Neural progenitor cell (in vitro differentiated cells): ENCODE measurements around the gene NDUFS2. TPM values are rescaled to one million over a fixed set of nuclear protein-coding genes. Genes with fewer than 3 reads are reported as not detected.
A peak's percentile ranks its signal among the peaks of the same experiment; 100 is the strongest.

ENCODE experiments used
- DNase-seq: peaks from one replicate; pipeline ENCODE4 v3.0.0-alpha.2; 2016; ENCODE audit warnings: low spot score
- H2AFZ ChIP-seq: fragments of 200-600 bp; sonication (generic); replicated peaks from 2 replicates; pipeline ENCODE4 v1.6.1; 2016; ENCODE audit warnings: antibody characterized with exemption
- H3F3A ChIP-seq: fragments of 200-600 bp; sonication (generic); 2 replicates; pipeline ENCODE4 v1.6.1; 2016; ENCODE audit warnings: antibody characterized with exemption, low read depth
- H3K27ac ChIP-seq: fragments of 200-600 bp; sonication (generic); 2 replicates; pipeline ENCODE4 v1.5.1; 2016; ENCODE audit warnings: mild to moderate bottlenecking
- H3K27me3 ChIP-seq: fragments of 200-600 bp; sonication (generic); 2 replicates; pipeline ENCODE4 v1.6.1; 2016; ENCODE audit warnings: mild to moderate bottlenecking, moderate library complexity
- H3K36me3 ChIP-seq: fragments of 200-600 bp; sonication (generic); 2 replicates; pipeline ENCODE4 v1.5.1; 2016
- H3K4me1 ChIP-seq: fragments of 200-600 bp; sonication (generic); 2 replicates; pipeline ENCODE4 v1.6.1; 2016; ENCODE audit warnings: mixed run types
- H3K4me2 ChIP-seq: fragments of 200-600 bp; sonication (generic); 2 replicates; pipeline ENCODE4 v1.6.1; 2016
- H3K4me3 ChIP-seq: fragments of 200-600 bp; sonication (generic); 2 replicates; pipeline ENCODE4 v1.5.1; 2016
- H3K79me2 ChIP-seq: fragments of 200-600 bp; sonication (generic); 2 replicates; pipeline ENCODE4 v1.6.1; 2016; ENCODE audit warnings: low read depth
- H3K9ac ChIP-seq: fragments of 200-600 bp; sonication (generic); 2 replicates; pipeline ENCODE4 v1.6.1; 2016
- H3K9me3 ChIP-seq: fragments of 200-600 bp; sonication (generic); 2 replicates; pipeline ENCODE4 v1.5.1; 2016; ENCODE audit warnings: low read depth
- H4K20me1 ChIP-seq: fragments of 200-600 bp; sonication (generic); 2 replicates; pipeline ENCODE4 v1.6.1; 2016; ENCODE audit warnings: low read depth
- H3K27ac Mint-ChIP-seq: 3 replicates; pipeline ENCODE4 v1.8.0; 2021; ENCODE audit warnings: mixed read lengths
- H3K27me3 Mint-ChIP-seq: 2 replicates; pipeline ENCODE4 v1.8.0; 2022; ENCODE audit warnings: low read depth, mild to moderate bottlenecking, inconsistent platforms, moderate library complexity, mixed read lengths; ENCODE audit not compliant: insufficient read depth
- H3K36me3 Mint-ChIP-seq: 3 replicates; pipeline ENCODE4 v1.8.0; 2021; ENCODE audit warnings: mixed read lengths
- H3K4me1 Mint-ChIP-seq: 3 replicates; pipeline ENCODE4 v1.8.0; 2021; ENCODE audit warnings: mixed read lengths
- H3K4me3 Mint-ChIP-seq: 3 replicates; pipeline ENCODE4 v1.8.0; 2021; ENCODE audit warnings: mild to moderate bottlenecking, moderate library complexity, mixed read lengths
- H3K9me3 Mint-ChIP-seq: 3 replicates; pipeline ENCODE4 v1.8.0; 2020; ENCODE audit warnings: mixed read lengths
- EZH2 ChIP-seq: fragments of 200-600 bp; sonication (generic); IDR thresholded peaks from 2 replicates; pipeline ENCODE4 v1.6.1; 2017; ENCODE audit warnings: antibody characterized with exemption, mild to moderate bottlenecking, moderate library complexity
- EZH2phosphoT487 ChIP-seq: fragments of 200-600 bp; sonication (generic); IDR thresholded peaks from 2 replicates; pipeline ENCODE4 v1.6.1; 2017; ENCODE audit warnings: antibody characterized with exemption
- total RNA-seq: library from RNA; depleted of rRNA; stranded (reverse); fragments of >200 nt; gene quantifications from 2 replicates; pipeline ENCODE4 v1.2.3, GENCODE V29; 2015; ENCODE audit warnings: low replicate concordance
- TF ChIP-seq, protein P1 (sequence below): fragments of 200-600 bp; sonication (generic); IDR thresholded peaks from 2 replicates; pipeline ENCODE4 v1.5.1; 2017; ENCODE audit warnings: antibody characterized with exemption, mild to moderate bottlenecking

NDUFS2 gene
- total RNA-seq, 1 donor from 2014 or later = 107 TPM

- H3K4me1 Mint-ChIP-seq = peaks cover 25% of the 10 kb centered on the region
- peaks cover 5% of the 10 kb centered on the region for H4K20me1 ChIP-seq
- H3K4me1 ChIP-seq = peaks cover 11% of the 10 kb centered on the region
- H3K4me3 ChIP-seq = no peak overlapping the region
- TF ChIP-seq EZH2 = no peak
- no peak for TF ChIP-seq EZH2phosphoT487
- TF ChIP-seq, protein P1, sequence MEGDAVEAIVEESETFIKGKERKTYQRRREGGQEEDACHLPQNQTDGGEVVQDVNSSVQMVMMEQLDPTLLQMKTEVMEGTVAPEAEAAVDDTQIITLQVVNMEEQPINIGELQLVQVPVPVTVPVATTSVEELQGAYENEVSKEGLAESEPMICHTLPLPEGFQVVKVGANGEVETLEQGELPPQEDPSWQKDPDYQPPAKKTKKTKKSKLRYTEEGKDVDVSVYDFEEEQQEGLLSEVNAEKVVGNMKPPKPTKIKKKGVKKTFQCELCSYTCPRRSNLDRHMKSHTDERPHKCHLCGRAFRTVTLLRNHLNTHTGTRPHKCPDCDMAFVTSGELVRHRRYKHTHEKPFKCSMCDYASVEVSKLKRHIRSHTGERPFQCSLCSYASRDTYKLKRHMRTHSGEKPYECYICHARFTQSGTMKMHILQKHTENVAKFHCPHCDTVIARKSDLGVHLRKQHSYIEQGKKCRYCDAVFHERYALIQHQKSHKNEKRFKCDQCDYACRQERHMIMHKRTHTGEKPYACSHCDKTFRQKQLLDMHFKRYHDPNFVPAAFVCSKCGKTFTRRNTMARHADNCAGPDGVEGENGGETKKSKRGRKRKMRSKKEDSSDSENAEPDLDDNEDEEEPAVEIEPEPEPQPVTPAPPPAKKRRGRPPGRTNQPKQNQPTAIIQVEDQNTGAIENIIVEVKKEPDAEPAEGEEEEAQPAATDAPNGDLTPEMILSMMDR = no peak
- peaks cover 21% of the 10 kb centered on the region for H3F3A ChIP-seq
- H2AFZ ChIP-seq = no peak overlapping the region
- H3K27me3 Mint-ChIP-seq = peaks cover 6% of the 10 kb centered on the region
- no peak overlapping the region for H3K27ac ChIP-seq
- no peak overlapping the region for H3K4me2 ChIP-seq
- no peak overlapping the region for H3K9ac ChIP-seq
- peaks cover 24% of the 10 kb centered on the region for H3K36me3 Mint-ChIP-seq
- no peak for DNase-seq
- peaks cover 29% of the 10 kb centered on the region for H3K79me2 ChIP-seq
- no peaks in the 10 kb centered on the region for H3K9me3 ChIP-seq
- H3K9me3 Mint-ChIP-seq = no peaks in the 10 kb centered on the region
- no peak overlapping the region for H3K4me3 Mint-ChIP-seq
- peaks cover 21% of the 10 kb centered on the region for H3K36me3 ChIP-seq
- H3K27ac Mint-ChIP-seq = no peak overlapping the region
- no peaks in the 10 kb centered on the region for H3K27me3 ChIP-seq
Observed at GRCh38 chr1:161206411-161207140, 4.4 kb downstream of the NDUFS2 start.

- Histone ChIP-seq H3K27ac (no peak overlapping the region), H3K79me2 (peaks cover 29% of the 10 kb centered on the region), H3K36me3 (peaks cover 23% of the 10 kb centered on the region), H2AFZ (no peak overlapping the region), H3K9ac (no peak overlapping the region), H3K4me1 (peaks cover 8% of the 10 kb centered on the region), H3K4me2 (no peak overlapping the region), H3F3A (peaks cover 19% of the 10 kb centered on the region), H3K4me3 (no peak overlapping the region), H4K20me1 (peaks cover 5% of the 10 kb centered on the region), H3K27me3 (no peaks in the 10 kb centered on the region), H3K9me3 (no peaks in the 10 kb centered on the region)
- Mint-ChIP-seq H3K9me3 (no peaks in the 10 kb centered on the region), H3K36me3 (peaks cover 27% of the 10 kb centered on the region), H3K4me1 (peaks cover 19% of the 10 kb centered on the region), H3K27me3 (peaks cover 6% of the 10 kb centered on the region), H3K27ac (no peak overlapping the region), H3K4me3 (no peak overlapping the region)
- TF ChIP-seq EZH2 (no peak), EZH2phosphoT487 (no peak)
- TF ChIP-seq, protein P1 = no peak
- DNase-seq = no peak
Observed at GRCh38 chr1:161207173-161207572, 5.0 kb downstream of the NDUFS2 start.

DNA sequence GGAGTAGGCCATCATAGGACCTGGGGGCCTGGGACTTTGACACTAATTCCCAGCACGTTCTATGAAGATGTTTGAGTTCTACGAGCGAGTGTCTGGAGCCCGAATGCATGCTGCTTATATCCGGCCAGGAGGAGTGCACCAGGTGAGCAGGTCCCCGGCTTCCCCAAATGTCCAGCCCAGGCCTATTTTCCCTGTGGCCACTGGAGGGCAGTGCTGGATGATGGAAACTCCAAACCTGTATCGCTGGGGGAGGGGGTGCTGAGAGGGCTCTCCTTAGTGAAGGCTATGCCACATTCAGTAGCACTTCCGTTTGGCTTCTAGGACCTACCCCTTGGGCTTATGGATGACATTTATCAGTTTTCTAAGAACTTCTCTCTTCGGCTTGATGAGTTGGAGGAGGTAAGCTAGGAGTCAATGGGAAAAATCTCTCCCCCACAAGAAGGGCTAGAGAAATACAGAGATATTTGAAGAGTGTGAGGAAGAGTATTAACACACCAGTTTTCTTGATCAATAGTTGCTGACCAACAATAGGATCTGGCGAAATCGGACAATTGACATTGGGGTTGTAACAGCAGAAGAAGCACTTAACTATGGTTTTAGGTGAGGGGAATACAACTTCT is 7.7 kb downstream of the NDUFS2 start:
- Histone ChIP-seq H3K9me3 (no peaks in the 10 kb centered on the region), H4K20me1 (peaks cover 5% of the 10 kb centered on the region), H3K4me2 (no peak overlapping the region), H3K27me3 (no peaks in the 10 kb centered on the region), H3K9ac (no peak overlapping the region), H3K36me3 (peaks cover 13% of the 10 kb centered on the region), H3K4me1 (no peaks in the 10 kb centered on the region), H3K27ac (no peak overlapping the region), H3K79me2 (peaks cover 3% of the 10 kb centered on the region), H2AFZ (no peak overlapping the region), H3F3A (peaks cover 28% of the 10 kb centered on the region), H3K4me3 (no peak overlapping the region)
- Mint-ChIP-seq H3K27me3 (peaks cover 6% of the 10 kb centered on the region), H3K4me1 (peaks cover 5% of the 10 kb centered on the region), H3K36me3 (peaks cover 37% of the 10 kb centered on the region), H3K4me3 (no peak overlapping the region), H3K27ac (no peak overlapping the region), H3K9me3 (no peaks in the 10 kb centered on the region)
- DNase-seq = peak; percentile 90
- TF ChIP-seq, protein P1 = peak; percentile 97
- TF ChIP-seq EZH2 (no peak), EZH2phosphoT487 (no peak)
